ENCODE measurements around the gene NPAS3. TPM values are rescaled to one million over a fixed set of nuclear protein-coding genes. Genes with fewer than 3 reads are reported as not detected.

NPAS3 gene
- total and polyA plus RNA-seq, 2 of the 13 experiments (the other 11 are each of a cell fraction or from before 2014, with no cell fraction given): not detected

DNA sequence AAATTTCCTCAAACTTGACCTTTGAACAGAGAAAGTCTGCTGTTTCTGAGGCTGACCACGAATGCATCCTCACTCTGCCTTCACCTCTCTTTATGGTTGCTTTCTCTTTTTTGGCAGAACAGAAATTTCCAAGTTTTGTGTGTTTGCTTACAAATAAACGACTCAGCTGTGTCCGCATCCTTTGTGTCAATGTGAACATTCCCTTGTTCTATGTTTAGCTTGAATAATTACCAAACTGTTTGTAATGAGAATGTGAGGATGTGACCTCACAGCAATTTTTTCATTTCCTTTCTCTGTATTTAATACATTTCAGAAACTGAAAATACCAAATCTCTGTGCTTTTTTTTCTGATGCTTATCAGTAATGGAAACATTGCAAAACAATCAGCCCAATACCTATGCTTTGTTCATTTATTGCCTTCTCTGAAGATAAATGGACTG lies 601.3 kb downstream of the NPAS3 start (continued):
- TF ChIP-seq PAF1 (CRISPR knock-in tag; IDR thresholded peaks at IDR 0.05) (no peak), ZNF138 (CRISPR knock-in tag; IDR thresholded peaks at IDR 0.05; ENCODE audit: low read depth) (no peak), ZSCAN30 (CRISPR knock-in tag; IDR thresholded peaks at IDR 0.05) (no peak), KAT2B (IDR thresholded peaks at IDR 0.05; ENCODE audit: borderline replicate concordance, low read depth, low read length) (no peak), ZNF451 (CRISPR knock-in tag; IDR thresholded peaks at IDR 0.05) (no peak)
- TF ChIP-seq, protein P1, sequence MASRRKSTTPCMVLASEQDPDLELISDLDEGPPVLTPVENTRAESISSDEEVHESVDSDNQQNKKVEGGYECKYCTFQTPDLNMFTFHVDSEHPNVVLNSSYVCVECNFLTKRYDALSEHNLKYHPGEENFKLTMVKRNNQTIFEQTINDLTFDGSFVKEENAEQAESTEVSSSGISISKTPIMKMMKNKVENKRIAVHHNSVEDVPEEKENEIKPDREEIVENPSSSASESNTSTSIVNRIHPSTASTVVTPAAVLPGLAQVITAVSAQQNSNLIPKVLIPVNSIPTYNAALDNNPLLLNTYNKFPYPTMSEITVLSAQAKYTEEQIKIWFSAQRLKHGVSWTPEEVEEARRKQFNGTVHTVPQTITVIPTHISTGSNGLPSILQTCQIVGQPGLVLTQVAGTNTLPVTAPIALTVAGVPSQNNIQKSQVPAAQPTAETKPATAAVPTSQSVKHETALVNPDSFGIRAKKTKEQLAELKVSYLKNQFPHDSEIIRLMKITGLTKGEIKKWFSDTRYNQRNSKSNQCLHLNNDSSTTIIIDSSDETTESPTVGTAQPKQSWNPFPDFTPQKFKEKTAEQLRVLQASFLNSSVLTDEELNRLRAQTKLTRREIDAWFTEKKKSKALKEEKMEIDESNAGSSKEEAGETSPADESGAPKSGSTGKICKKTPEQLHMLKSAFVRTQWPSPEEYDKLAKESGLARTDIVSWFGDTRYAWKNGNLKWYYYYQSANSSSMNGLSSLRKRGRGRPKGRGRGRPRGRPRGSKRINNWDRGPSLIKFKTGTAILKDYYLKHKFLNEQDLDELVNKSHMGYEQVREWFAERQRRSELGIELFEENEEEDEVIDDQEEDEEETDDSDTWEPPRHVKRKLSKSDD (CRISPR knock-in tag; IDR thresholded peaks at IDR 0.05; ENCODE audit: low read depth): no peak
- TF ChIP-seq, protein P2, sequence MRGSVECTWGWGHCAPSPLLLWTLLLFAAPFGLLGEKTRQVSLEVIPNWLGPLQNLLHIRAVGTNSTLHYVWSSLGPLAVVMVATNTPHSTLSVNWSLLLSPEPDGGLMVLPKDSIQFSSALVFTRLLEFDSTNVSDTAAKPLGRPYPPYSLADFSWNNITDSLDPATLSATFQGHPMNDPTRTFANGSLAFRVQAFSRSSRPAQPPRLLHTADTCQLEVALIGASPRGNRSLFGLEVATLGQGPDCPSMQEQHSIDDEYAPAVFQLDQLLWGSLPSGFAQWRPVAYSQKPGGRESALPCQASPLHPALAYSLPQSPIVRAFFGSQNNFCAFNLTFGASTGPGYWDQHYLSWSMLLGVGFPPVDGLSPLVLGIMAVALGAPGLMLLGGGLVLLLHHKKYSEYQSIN (CRISPR knock-in tag; IDR thresholded peaks at IDR 0.05; ENCODE audit: borderline replicate concordance): no peak

DNA sequence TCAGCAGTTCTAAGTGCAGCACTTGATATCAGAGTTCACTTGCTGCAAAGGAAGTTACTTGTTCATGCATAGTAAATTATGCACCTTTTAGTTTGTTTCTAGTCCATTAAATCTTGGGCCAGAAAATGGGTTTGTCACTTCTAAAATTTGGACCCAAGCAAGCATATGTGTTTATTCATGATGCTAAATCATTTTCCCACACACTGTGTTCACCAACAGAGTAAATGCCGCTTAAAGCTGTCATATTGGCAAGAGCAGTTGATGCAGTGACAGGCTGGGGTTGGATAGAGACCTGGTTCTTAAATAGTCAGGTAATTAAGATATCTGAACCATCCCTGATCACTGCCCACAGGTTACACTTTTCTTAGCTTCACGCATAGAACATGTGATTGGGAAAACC lies 602.5 kb downstream of the NPAS3 start:
- no peak for FAIRE-seq
- WGBS (ENCODE audit: low lambda C conversion rate): 2% methylated on average over 2 of the region's 2 CpGs
- no TSS peak for BruUV-seq (replicated peaks)
- no peaks in the 10 kb centered on the region for H3K27me3 ChIP-seq (ENCODE audit: control insufficient read depth in 1 of 2, insufficient read depth in 2 of 2, low read length in 2 of 2)
- no peak overlapping the region for H3K4me3 ChIP-seq (replicated peaks in 1 of 3; ENCODE audit: insufficient read depth in 1 of 3, low read depth in 2 of 3, low read length in 3 of 3)
- no peaks in the 10 kb centered on the region for H3K79me2 ChIP-seq (ENCODE audit: insufficient read depth, low read length)
- POLR2A ChIA-PET: no interaction called here
- H4K20me1 ChIP-seq (ENCODE audit: insufficient read depth, low read length): no peaks in the 10 kb centered on the region
- TF ChIP-seq ZBTB20 (CRISPR knock-in tag; IDR thresholded peaks at IDR 0.05; ENCODE audit: borderline replicate concordance, low read depth) (no peak), ZNF761 (CRISPR knock-in tag; conservative IDR thresholded peaks at IDR 0.05) (no peak), ZNF737 (CRISPR knock-in tag; IDR thresholded peaks at IDR 0.05; ENCODE audit: borderline replicate concordance) (no peak), SNAPC2 (CRISPR knock-in tag; IDR thresholded peaks at IDR 0.05) (no peak), PAX8 (CRISPR knock-in tag; IDR thresholded peaks at IDR 0.05; ENCODE audit: borderline replicate concordance) (no peak), YEATS2 (CRISPR knock-in tag; IDR thresholded peaks at IDR 0.05; ENCODE audit: borderline replicate concordance) (no peak), U2AF2 (IDR thresholded peaks at IDR 0.05; ENCODE audit: low read depth, low read length) (no peak), GATA4 (IDR thresholded peaks at IDR 0.05; ENCODE audit: borderline replicate concordance, low read depth) (no peak)
- TF ChIP-seq, protein P3, sequence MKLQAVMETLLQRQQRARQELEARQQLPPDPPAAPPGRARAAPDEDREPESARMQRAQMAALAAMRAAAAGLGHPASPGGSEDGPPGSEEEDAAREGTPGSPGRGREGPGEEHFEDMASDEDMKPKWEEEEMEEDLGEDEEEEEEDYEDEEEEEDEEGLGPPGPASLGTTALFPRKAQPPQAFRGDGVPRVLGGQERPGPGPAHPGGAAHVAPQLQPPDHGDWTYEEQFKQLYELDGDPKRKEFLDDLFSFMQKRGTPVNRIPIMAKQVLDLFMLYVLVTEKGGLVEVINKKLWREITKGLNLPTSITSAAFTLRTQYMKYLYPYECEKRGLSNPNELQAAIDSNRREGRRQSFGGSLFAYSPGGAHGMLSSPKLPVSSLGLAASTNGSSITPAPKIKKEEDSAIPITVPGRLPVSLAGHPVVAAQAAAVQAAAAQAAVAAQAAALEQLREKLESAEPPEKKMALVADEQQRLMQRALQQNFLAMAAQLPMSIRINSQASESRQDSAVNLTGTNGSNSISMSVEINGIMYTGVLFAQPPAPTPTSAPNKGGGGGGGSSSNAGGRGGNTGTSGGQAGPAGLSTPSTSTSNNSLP (IDR thresholded peaks at IDR 0.05; ENCODE audit: low read depth, low read length): no peak
- intact Hi-C loops (cut with micrococcal nuclease; ENCODE audit: unreplicated experiment) (no loop called here), in situ Hi-C loops (cut with HindIII; ENCODE audit: extremely low pct_ligation_motif_present, low pct_unique_long_range_greater_than_20kb) (no loop called here)
- no peak overlapping the region for H2AFZ ChIP-seq (ENCODE audit: low read length)
- no peak overlapping the region for H3K9ac ChIP-seq (ENCODE audit: insufficient read depth, low read depth, low read length)
- H3K27ac ChIP-seq (ENCODE audit: extremely low read length, insufficient read depth, low read length): no peak overlapping the region
- H3K4me2 ChIP-seq (ENCODE audit: low read depth, low read length): no peak overlapping the region
- DNase-seq (ENCODE audit: low spot score): no peak
- H3K9me3 ChIP-seq (ENCODE audit: low read length): no peaks in the 10 kb centered on the region
- ATAC-seq: no peak
- CTCF ChIA-PET (ENCODE audit: low intra/inter-chr PET ratio, low total read pairs): no interaction called here
- no peaks in the 10 kb centered on the region for H3K36me3 ChIP-seq (replicated peaks in 1 of 2; ENCODE audit: control insufficient read depth in 1 of 2, insufficient read depth in 2 of 2, low read length in 2 of 2)
- H3K4me1 ChIP-seq (ENCODE audit: insufficient read depth, low read length): no peaks in the 10 kb centered on the region

All from HepG2 (cell line).